IgD-negative memory B cell (primary cell): ENCODE measurements around the gene INPP5A. TPM values are rescaled to one million over a fixed set of nuclear protein-coding genes. Genes with fewer than 3 reads are reported as not detected.

ENCODE experiments used
- H3K27ac Mint-ChIP-seq, 3 donors: one replicate each; pipeline ENCODE4 v1.8.0; 2020 to 2022; ENCODE audit warnings: mild to moderate bottlenecking in 3 of 3, mixed read lengths in 3 of 3, moderate library complexity in 1 of 3
- H3K27me3 Mint-ChIP-seq: one replicate; pipeline ENCODE4 v1.8.0; 2021; ENCODE audit warnings: mixed read lengths
- H3K36me3 Mint-ChIP-seq: one replicate; pipeline ENCODE4 v1.8.0; 2020; ENCODE audit warnings: mild to moderate bottlenecking, mixed read lengths
- H3K4me1 Mint-ChIP-seq, 3 donors: one replicate each; pipeline ENCODE4 v1.8.0; 2020 to 2022; ENCODE audit warnings: mixed read lengths in 3 of 3, mild to moderate bottlenecking in 1 of 3
- H3K4me3 Mint-ChIP-seq, 4 donors: one replicate each; pipeline ENCODE4 v1.8.0; 2020 to 2022; ENCODE audit warnings: mild to moderate bottlenecking in 4 of 4, mixed read lengths in 4 of 4, moderate library complexity in 3 of 4
- H3K9me3 Mint-ChIP-seq, 3 donors: one replicate each; pipeline ENCODE4 v1.8.0; 2020 to 2021; ENCODE audit warnings: mixed read lengths in 3 of 3, mild to moderate bottlenecking in 1 of 3
- polyA plus RNA-seq: library from polyadenylated mRNA; unstranded; fragments of 300-500 nt; fragmentation: Illumina TruSeq; gene quantifications from one replicate; pipeline ENCODE4 v1.2.3, GENCODE V29; 2021

Gene INPP5A
- polyA plus RNA-seq, 1 donor from 2014 or later = 0.94 TPM

- no peaks in the 10 kb centered on the region for H3K36me3 Mint-ChIP-seq
- peaks cover 5% of the 10 kb centered on the region for H3K27me3 Mint-ChIP-seq
- H3K4me1 Mint-ChIP-seq = no peaks in the 10 kb centered on the region
- no peak overlapping the region for H3K4me3 Mint-ChIP-seq
- H3K9me3 Mint-ChIP-seq = no peaks in the 10 kb centered on the region
- H3K27ac Mint-ChIP-seq = no peak overlapping the region
Measured at GRCh38 chr10:132803416-132804210, 266.0 kb downstream of the INPP5A start.

GRCh38 chr10:132804287-132804686 is 266.7 kb downstream of the INPP5A start:
- Mint-ChIP-seq H3K36me3 (no peaks in the 10 kb centered on the region), H3K27ac (no peak overlapping the region), H3K9me3 (no peaks in the 10 kb centered on the region), H3K27me3 (peaks cover 7% of the 10 kb centered on the region), H3K4me3 (no peak overlapping the region), H3K4me1 (peaks cover 0 to under 1% (median 0%) of the 10 kb centered on the region in 3 donors)

GRCh38 chr10:132804785-132805426 is 267.3 kb downstream of the INPP5A start:
- Mint-ChIP-seq H3K36me3 (no peaks in the 10 kb centered on the region), H3K27ac (no peak overlapping the region), H3K9me3 (no peaks in the 10 kb centered on the region), H3K27me3 (peaks cover 8% of the 10 kb centered on the region), H3K4me1 (peaks cover 0 to 1% (median 0%) of the 10 kb centered on the region in 3 donors), H3K4me3 (no peak overlapping the region)

GRCh38 chr10:132805599-132805998 is 268.0 kb downstream of the INPP5A start:
- Mint-ChIP-seq H3K4me3 (no peak overlapping the region), H3K27ac (no peak overlapping the region), H3K27me3 (peaks cover 8% of the 10 kb centered on the region), H3K36me3 (no peaks in the 10 kb centered on the region), H3K4me1 (peaks cover 0 to 1% (median 0%) of the 10 kb centered on the region in 3 donors), H3K9me3 (no peaks in the 10 kb centered on the region)

- Mint-ChIP-seq H3K4me1 (peaks cover 0 to 1% (median 0%) of the 10 kb centered on the region in 3 donors), H3K36me3 (no peaks in the 10 kb centered on the region), H3K27me3 (peaks cover 8% of the 10 kb centered on the region), H3K9me3 (no peaks in the 10 kb centered on the region), H3K4me3 (no peak overlapping the region), H3K27ac (no peak overlapping the region)
Measured at GRCh38 chr10:132806110-132806509, 268.5 kb downstream of the INPP5A start.

- H3K9me3 Mint-ChIP-seq = no peaks in the 10 kb centered on the region
- H3K36me3 Mint-ChIP-seq = no peaks in the 10 kb centered on the region
- no peak overlapping the region for H3K4me3 Mint-ChIP-seq
- no peak overlapping the region for H3K27ac Mint-ChIP-seq
- peaks cover 8% of the 10 kb centered on the region for H3K27me3 Mint-ChIP-seq
- peaks cover 0 to 1% (median 0%) of the 10 kb centered on the region in 3 donors for H3K4me1 Mint-ChIP-seq
Measured at GRCh38 chr10:132806561-132807003, 269.0 kb downstream of the INPP5A start.

- Mint-ChIP-seq H3K36me3 (no peaks in the 10 kb centered on the region), H3K9me3 (no peaks in the 10 kb centered on the region), H3K27ac (no peak overlapping the region)
Measured at GRCh38 chr10:132807621-132808049, 270.0 kb downstream of the INPP5A start.

GRCh38 chr10:132808383-132809231 is 271.0 kb downstream of the INPP5A start:
- Mint-ChIP-seq H3K4me1 (peaks cover 0 to 1% (median 0%) of the 10 kb centered on the region in 3 donors), H3K27ac (no peak overlapping the region), H3K4me3 (no peak overlapping the region), H3K27me3 (peaks cover 4% of the 10 kb centered on the region), H3K9me3 (no peaks in the 10 kb centered on the region), H3K36me3 (no peaks in the 10 kb centered on the region)

More at GRCh38 chr10:132807621-132808049, 270.0 kb downstream of the INPP5A start:
- H3K4me3 Mint-ChIP-seq = no peak overlapping the region
- peaks cover 0 to 1% (median 0%) of the 10 kb centered on the region in 3 donors for H3K4me1 Mint-ChIP-seq
- H3K27me3 Mint-ChIP-seq = peaks cover 8% of the 10 kb centered on the region

- no peaks in the 10 kb centered on the region for H3K9me3 Mint-ChIP-seq
- no peak overlapping the region for H3K27ac Mint-ChIP-seq
- peaks cover 0 to 1% (median 0%) of the 10 kb centered on the region in 3 donors for H3K4me1 Mint-ChIP-seq
- H3K36me3 Mint-ChIP-seq = no peaks in the 10 kb centered on the region
- peaks cover 3% of the 10 kb centered on the region for H3K27me3 Mint-ChIP-seq
- H3K4me3 Mint-ChIP-seq = no peak overlapping the region
Measured at GRCh38 chr10:132809232-132810140, 271.9 kb downstream of the INPP5A start.

GRCh38 chr10:132810141-132810806 is 272.7 kb downstream of the INPP5A start:
- Mint-ChIP-seq H3K4me1 (peaks cover 0 to 1% (median 0%) of the 10 kb centered on the region in 3 donors), H3K27ac (no peak overlapping the region)

GRCh38 chr10:132810807-132811700 is 273.5 kb downstream of the INPP5A start:
- Mint-ChIP-seq H3K9me3 (no peaks in the 10 kb centered on the region), H3K27ac (no peak overlapping the region), H3K4me3 (no peak overlapping the region), H3K27me3 (peaks cover 3% of the 10 kb centered on the region), H3K4me1 (peaks cover 0 to 1% (median 0%) of the 10 kb centered on the region in 3 donors), H3K36me3 (no peaks in the 10 kb centered on the region)

More at GRCh38 chr10:132810141-132810806, 272.7 kb downstream of the INPP5A start:
- H3K27me3 Mint-ChIP-seq = peaks cover 3% of the 10 kb centered on the region
- no peak overlapping the region for H3K4me3 Mint-ChIP-seq
- no peaks in the 10 kb centered on the region for H3K36me3 Mint-ChIP-seq
- H3K9me3 Mint-ChIP-seq = no peaks in the 10 kb centered on the region

GRCh38 chr10:132811891-132812481 is 274.4 kb downstream of the INPP5A start:
- H3K4me1 Mint-ChIP-seq = peaks cover 0 to 1% (median 0%) of the 10 kb centered on the region in 3 donors

More at GRCh38 chr10:132811891-132812481, 274.4 kb downstream of the INPP5A start:
- Mint-ChIP-seq H3K36me3 (no peaks in the 10 kb centered on the region), H3K27me3 (peaks cover 6% of the 10 kb centered on the region), H3K4me3 (no peak overlapping the region), H3K9me3 (no peaks in the 10 kb centered on the region), H3K27ac (no peak overlapping the region)
